ENCODE measurements around the gene FEZF1.

Gene FEZF1

DNA sequence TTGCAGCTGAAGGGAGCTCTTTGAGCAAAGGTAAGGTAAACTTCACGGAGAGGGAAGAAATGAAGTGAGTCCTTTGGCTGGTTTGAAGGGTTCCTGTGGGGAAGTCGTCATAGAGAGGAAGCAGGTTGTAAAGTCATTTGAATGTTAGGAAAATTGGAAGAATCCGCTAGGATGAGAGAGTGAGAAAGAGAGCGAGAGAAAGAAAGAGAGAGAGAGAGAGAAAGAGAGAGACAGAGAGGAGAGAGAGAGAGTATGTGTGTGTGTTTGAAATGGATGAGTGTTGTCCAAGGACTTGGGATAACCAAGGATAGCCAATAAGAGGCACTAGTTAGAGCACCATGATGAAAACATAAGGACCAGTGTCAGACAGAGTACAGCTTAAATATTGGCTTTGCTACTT, 43.1 kb downstream of the FEZF1 start:
- DNase-seq (ENCODE audit: low read depth): no peak
- no peak overlapping the region for H3K4me3 ChIP-seq (ENCODE audit: low read depth, low read length)
- TF ChIP-seq, protein P1, sequence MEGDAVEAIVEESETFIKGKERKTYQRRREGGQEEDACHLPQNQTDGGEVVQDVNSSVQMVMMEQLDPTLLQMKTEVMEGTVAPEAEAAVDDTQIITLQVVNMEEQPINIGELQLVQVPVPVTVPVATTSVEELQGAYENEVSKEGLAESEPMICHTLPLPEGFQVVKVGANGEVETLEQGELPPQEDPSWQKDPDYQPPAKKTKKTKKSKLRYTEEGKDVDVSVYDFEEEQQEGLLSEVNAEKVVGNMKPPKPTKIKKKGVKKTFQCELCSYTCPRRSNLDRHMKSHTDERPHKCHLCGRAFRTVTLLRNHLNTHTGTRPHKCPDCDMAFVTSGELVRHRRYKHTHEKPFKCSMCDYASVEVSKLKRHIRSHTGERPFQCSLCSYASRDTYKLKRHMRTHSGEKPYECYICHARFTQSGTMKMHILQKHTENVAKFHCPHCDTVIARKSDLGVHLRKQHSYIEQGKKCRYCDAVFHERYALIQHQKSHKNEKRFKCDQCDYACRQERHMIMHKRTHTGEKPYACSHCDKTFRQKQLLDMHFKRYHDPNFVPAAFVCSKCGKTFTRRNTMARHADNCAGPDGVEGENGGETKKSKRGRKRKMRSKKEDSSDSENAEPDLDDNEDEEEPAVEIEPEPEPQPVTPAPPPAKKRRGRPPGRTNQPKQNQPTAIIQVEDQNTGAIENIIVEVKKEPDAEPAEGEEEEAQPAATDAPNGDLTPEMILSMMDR (IDR thresholded peaks at IDR 0.05; ENCODE audit: low read depth, low read length, missing control alignments): no peak

DNA sequence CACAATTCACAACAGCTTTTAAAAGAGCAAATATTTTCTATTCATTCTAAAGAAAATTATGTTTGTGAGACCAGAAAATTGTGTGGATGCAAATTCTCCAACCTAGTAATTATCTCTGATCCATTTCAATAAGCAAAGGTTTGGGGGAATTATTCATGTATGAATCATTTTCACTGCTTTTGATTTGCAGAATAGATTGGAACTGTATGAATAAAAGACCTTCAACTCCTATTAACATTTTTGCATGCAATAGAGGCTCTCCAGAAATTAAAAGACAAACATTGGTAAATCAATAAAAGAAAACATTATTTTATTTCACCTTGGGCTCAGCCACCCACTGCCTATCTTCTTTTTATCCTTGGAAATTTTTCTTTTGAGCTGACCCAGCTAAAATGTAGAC, 43.5 kb downstream of the FEZF1 start:
- TF ChIP-seq, protein P1 (IDR thresholded peaks at IDR 0.05; ENCODE audit: low read depth, low read length, missing control alignments): no peak
- no peak for DNase-seq (ENCODE audit: low read depth)
- H3K4me3 ChIP-seq (ENCODE audit: low read depth, low read length): no peak overlapping the region

DNA sequence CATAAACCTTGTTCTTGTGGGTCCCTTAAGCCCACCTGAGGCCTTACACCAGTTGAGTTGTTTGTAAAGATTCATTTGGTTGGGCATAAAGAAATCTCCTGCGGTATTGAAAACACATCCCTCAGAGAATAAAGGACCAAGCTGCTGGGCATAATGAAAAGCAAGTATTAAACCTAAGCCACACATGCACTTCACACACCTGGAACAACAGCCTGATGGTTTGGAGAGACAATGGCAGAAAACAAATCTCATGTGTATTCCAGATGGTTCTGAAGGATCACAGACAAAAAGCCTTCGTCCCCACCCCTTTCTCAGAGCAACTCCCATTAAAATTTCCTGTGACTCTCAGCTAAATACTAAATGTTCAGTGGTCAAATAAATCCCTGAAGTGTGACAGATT, 44.2 kb downstream of the FEZF1 start:
- no peak overlapping the region for H3K4me3 ChIP-seq (ENCODE audit: low read depth, low read length)
- TF ChIP-seq, protein P1 (IDR thresholded peaks at IDR 0.05; ENCODE audit: low read depth, low read length, missing control alignments): no peak
- no peak for DNase-seq (ENCODE audit: low read depth)

DNA sequence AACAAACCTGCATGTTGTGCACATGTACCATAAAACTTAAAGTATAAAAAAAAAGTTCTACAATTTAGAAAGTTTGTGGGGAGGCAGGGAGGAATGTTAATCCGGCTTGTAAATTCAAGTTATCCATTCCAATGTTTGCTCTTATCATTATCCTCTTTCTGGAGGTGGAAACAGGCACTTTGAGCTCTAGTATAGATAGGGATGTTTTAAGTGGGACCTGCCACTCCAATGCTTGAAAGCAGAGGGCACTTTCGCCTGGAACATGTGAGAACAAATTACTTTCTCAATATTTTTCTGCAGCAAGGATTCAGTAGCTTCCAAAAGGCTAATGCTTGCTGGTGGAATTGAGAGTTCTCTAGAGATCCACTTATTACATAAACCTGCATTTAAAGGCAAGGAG, 45.6 kb downstream of the FEZF1 start:
- TF ChIP-seq, protein P1 (IDR thresholded peaks at IDR 0.05; ENCODE audit: low read depth, low read length, missing control alignments): no peak
- DNase-seq (ENCODE audit: low read depth): no peak

DNA sequence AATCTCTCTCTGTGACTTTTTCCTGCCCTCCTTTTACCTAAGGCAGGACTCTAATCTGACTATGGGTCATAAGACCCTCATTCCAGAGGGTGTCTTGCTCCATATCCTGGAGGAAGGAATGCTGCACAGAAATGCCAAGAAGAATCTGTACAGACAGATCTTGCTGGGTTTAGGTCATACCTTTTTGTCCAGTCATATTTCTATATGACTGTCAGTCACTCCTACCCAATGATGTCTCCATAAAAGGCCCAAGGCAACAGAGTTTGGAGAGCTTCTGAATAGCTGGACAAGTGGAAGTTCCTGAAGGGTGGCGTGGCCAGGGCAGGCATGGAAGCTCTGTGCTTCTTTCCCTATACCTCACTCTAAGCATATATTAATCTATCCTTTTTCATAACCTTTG, 47.5 kb downstream of the FEZF1 start:
- TF ChIP-seq, protein P1 (IDR thresholded peaks at IDR 0.05; ENCODE audit: low read depth, low read length, missing control alignments): no peak
- no peak overlapping the region for H3K4me3 ChIP-seq (ENCODE audit: low read depth, low read length)
- DNase-seq (ENCODE audit: low read depth): no peak

More for the DNA sequence above, 45.6 kb downstream of the FEZF1 start:
- H3K4me3 ChIP-seq (ENCODE audit: low read depth, low read length): no peak overlapping the region

DNA sequence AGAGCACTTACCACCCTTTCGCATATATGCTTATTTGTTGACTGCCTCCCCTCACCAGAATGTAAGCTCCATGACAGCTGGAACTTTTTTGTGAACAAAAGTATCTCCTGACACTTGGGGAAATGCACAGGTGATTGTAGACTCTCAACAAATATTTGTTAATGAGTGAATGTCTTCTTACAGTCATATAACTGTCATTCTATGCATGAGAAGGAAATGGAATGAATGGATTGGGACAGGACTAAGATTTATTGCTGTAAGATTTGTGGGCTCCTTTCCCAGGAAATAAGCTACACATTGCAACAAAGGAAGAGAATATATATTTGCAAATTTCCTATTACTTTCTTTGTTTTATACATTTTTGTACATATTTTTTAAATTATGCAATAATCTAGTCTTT, 48.5 kb downstream of the FEZF1 start:
- TF ChIP-seq, protein P1 (IDR thresholded peaks at IDR 0.05; ENCODE audit: low read depth, low read length, missing control alignments): no peak
- no peak for DNase-seq (ENCODE audit: low read depth)
- no peak overlapping the region for H3K4me3 ChIP-seq (ENCODE audit: low read depth, low read length)

DNA sequence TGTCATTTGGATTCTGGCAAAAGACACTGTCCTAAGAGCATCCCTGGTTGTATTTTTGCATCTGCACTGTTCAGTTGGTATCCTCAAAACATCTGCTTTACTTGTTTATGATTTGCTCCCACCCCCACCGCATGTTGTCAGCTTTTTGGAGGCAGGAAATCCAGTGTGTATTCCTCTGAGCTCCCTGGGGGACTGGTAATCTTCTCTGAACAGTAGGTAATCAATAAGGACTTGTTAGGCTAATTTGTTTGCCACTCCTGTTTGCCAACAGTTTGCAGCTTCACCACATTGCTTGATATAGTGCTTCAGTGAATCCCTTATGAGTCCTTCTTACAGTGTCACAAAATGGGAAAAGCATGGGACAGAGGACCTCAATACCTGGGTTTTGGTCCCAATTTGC, 49.1 kb downstream of the FEZF1 start:
- no peak overlapping the region for H3K4me3 ChIP-seq (ENCODE audit: low read depth, low read length)
- DNase-seq (ENCODE audit: low read depth): no peak

More for the DNA sequence above, 49.1 kb downstream of the FEZF1 start:
- TF ChIP-seq, protein P1 (IDR thresholded peaks at IDR 0.05; ENCODE audit: low read depth, low read length, missing control alignments): no peak
